NCI-H345 treated with DMSO at 0.1 percent for 48 hours (cell line): ENCODE results near the gene AGAP1.

Experiments
- DNase-seq: peaks from one replicate; lab custom pipeline; 2025; ENCODE audit not compliant: unreplicated experiment; lab: John Stamatoyannopoulos, UW

Gene AGAP1

DNA sequence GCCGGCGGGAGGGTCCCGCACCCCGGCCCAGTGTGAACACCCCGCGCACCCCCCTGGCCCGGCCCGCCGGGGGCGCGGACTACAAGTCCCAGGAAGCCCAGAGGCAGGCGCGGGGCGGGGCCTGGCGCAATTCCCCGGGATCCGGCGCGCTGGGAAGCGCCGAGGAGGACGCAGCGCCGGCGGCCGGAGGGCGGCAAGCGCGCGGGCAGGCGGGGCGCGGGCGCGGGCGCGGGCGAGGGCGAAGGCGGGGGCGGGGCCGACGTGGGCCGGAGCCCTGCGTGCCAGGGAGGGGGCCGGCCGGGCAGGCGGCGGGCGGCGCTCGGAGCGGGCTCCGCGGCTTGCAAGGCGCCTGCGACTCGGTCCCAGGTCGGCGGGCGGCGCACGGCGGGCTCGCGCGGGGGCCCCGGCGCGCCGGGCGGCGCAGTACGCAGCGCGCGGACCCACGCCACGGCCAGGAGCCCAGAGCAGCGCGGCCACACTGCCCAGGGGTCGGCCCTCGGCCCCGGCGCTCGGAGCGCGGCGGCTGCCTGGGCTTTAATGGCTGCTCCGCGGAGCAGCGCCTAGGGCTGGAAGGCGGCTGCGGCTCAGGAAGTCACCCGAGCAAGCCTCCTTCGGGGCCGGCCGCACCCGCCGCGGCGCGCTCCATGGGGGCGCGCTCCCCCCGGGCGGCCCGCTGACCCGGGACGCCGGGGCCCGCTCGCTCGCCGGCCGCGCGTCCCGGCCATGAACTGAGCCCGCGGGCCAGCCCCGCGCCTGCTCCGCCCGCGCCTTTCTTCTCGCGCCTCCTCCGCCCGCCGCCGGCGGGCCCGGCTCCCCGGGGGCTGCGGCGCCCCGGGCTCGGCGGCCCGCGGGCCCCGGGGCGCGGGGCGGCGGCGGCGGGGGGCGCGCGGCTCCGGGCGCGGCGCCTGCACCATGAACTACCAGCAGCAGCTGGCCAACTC is at the start of gene AGAP1:
Gene AGAP1, plus strand, starts transcription at position 269 of the 941 bp plus-strand sequence.
- peak; percentile 50 for DNase-seq

DNA sequence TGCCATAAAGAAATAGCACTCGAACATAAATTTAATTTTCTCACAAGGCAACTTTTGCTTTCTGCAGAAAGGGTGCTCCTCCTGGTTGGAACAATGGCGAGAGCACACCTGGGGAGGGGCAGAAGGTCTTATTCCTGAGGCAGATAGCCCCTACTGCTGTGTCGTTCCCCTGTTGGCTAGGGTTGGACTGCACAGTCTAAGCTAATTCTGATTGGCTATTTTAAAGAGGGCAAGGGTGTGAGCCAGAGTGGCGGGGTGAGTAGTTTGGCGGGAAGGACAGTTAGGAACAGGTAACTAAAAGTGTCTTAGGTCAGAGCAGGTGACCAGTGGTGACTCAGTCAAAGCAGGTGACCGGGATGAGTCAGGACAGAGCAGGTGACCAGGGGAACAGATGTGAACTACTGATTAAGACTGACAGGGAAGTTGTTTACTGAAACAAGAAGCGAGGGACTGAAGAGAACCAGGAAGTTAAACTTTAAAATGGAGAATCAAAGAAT is 49.7 kb upstream of the AGAP1 start:
- no peak for DNase-seq

DNA sequence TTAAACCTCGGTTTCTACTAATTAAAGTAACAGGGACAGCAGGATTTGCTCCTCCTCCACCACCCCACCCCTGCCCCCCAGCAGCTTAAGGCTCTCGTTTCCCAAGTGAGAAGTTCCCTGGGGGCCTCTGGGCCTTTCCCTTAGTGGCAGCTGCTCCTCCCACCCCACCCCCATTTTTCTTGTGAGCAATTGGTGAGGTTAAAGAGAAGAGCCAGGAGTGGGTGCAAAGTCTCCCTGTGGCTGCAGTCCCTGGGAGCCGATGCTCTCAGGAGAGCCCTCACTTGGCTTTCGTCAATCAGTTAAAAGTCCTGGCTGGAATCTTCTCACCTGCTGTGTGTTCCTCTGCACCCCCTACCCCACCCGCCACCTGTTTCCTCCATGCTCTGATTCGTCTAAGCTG is 48.7 kb upstream of the AGAP1 start:
- no peak for DNase-seq

DNA sequence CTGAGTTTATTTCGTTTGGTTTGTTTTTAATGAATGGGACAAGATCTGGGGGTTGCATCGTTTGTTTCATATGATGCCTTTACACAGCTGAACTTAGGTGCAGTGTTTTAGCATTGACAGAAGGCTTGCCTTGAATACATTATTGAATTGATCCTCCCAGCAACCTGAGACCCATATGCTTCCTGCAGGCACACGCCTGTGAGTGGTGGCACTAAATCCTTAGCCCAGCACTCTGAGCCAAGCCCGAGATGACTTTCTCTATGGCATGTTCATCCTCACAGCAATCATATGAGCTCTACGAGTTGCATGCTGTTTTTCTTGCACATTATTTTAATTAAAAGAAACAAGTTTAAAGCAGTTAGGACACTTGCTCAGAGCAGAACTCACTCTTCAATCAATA is 47.8 kb upstream of the AGAP1 start:
- DNase-seq: no peak

DNA sequence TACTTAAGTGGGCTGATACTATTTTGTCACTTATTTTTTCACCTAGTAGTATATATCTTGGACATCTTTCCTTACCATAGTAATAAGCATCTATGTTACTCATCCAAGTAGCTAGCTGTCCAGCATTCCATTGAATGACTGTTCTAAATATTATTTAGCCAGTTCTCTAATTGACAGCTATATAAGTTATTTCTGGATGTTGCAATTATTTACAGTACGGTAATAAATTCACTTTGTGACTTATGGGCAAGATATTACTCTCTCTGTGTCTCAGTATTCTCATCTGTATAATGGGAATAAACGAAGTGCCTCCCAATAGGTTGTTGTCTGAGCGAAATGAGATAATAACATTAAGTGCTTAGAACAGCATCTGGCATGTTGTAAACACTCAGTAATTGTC is 46.6 kb upstream of the AGAP1 start:
- no peak for DNase-seq

DNA sequence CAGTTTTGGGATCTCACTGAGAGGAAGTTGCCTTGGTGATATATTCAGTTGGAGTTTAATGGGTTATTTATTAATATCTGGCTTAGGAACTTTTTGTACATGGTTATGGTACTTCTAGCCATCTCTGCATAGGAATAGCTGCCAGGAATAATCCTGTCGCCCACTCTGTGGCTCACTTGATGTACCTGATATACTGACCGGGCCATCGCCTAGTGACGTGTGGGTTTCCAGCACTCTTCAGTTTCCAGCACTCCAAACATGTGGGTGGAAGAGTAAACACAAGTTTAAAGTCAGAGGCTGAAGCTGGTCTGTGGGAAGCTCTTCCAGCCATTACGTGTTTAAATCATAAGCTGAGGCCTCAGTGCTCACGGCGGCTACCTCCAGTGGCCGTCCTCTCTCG is 44.3 kb upstream of the AGAP1 start:
- DNase-seq: no peak

DNA sequence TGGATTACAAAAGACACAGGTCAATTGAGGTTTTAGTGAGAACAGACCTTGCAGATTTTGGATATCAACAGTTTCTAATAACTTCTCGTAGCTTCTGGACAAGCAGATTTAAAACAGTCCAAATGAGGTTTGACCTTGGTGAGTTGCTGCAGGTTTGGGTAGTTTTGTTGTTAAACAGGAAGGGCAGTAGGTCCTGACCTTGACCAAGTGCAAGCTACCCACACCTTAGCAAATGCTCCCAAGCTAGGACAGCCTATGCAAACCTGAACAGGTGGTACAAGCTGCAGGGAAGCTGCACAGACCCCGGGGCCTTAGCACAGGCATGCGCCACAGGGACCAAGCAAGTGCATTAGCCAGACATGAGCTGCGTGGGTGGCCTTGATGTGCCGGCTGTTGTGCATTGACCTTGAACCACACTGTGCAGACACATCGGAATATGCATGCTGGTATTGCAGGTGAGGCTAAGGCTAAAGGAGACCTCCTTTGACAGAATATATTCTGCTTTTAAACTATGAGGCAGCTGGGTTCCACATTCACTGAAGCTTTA is 40.2 kb upstream of the AGAP1 start:
- DNase-seq: no peak

DNA sequence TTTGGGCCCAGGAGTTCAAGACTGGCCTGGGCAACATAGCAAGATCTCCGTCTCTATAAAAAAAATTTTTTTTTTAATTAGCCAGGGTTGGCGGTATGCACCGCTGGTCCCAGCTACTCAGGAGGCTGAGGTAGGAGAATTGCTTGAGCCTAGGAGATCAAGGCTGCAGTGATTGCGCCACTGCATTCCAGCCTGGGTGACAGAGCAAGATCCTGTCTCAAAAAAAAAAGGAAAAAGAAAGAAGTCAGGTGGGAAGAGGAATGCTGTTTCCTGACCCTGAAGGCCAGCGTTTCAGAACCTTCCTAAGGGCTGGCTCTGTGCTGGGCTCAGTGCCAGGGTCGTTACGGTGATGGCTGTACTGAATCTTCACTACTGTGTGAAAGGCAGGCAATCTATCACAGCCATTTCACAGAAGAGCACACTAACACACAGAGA is 35.0 kb upstream of the AGAP1 start:
- no peak for DNase-seq

DNA sequence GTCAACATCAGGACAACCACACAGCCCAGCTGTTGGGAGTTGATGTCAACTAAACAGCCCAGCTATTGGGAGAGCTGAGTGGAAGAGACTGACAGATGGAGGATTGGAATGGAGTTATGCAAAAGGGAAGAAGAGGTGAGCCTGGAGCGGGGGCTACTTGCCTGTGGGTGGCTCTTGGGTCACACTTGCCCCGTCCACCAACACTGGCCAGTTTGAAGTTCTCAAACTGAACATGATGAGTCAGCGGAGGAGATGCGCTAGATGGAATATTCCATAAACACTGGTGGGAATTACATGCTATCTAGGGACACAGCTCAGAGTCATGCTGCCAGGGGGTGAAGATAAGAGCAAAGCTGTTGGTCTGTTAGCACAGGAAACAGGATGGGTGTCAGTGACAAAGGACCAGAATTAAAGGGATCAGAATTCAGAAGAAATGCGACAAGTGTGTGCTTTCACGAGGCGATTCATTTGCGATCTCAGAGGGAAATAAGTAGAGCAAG is 33.2 kb upstream of the AGAP1 start:
- DNase-seq: no peak

DNA sequence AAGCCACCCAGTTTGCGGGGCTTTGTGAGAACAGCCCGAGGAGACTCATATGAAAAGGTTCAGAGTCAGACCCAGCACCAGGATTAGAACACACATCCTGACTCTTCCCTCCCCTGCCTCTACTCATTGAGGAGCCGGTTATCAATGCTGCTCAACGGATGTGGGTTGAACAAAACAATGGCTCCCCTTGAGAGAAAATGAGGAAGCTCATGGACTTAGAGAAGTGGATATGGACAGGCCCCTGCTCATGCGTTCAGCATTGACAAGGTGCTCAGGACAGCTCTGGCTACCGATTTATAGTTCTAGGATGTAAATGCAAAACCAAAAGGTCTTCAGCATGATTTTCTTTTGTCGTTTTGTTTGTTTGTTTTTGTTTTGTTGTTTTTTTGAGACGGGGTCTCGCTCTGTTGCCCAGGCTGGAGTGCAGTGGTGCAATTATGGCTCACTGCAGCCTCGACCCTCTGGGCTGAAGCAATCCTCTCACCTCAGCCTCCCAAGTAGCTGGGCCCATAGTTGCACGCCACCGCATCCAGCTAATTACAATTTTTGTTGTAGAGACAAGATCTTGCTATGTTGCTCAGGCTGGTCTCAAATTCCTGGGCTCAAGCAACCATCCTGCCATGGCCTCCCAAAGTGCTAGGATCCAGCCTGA is 32.0 kb upstream of the AGAP1 start:
- DNase-seq: no peak

DNA sequence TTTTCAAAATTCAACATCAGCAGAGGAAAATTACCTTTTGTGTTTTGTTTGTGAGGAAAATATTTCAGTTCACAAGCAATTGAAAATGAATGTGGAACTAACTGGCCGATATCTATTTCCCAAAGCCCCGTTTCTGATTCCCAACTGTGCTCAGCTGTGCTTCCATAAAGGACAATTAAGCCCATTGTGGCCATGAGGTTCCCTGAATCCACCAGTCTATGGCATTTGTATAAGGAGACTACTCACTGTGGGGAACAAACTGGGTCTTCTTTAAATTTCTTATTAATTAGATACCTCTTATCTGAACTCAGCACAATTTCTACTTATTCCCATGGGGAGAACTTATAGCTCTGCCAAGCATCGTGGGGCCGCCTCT is 31.4 kb upstream of the AGAP1 start:
- DNase-seq: no peak

DNA sequence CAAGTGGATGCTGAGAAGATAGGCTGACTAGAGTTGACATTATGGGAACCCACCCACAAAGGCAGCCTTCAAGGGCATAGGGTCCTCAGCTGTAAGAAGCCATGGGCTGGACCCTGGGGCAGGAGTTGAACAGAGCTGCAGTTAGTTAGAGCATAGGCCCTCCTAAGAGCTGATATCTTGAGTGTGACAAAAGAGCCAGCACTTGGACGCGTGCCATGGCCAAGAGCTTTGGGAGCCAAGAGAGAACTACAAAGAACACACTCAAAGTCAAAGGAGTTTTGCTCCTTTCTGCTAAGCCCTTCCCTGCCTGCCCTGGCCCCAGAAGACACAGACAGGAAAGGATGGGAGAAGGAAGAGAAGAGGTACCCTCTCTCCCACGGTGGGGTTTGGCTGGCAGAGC is 29.9 kb upstream of the AGAP1 start:
- DNase-seq: no peak

DNA sequence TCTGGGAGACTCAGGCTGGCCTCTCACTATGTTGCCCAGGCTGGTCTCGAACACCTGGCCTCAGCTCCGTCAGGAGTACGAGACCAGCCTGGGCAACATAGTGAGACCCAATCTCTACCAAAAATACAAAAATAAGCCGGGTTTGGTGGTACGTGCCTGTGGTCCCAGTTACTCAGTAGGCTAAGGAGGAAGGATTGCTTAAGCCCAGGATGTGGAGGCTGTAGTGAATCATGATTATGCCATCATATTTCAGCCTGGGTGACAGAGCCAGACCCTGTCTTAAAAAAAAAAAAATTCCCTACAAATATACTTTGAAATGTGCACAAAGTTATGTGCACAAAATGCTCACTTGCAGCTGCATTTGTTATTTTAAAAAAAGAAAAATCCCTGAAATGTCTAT is 26.3 kb upstream of the AGAP1 start:
- no peak for DNase-seq

DNA sequence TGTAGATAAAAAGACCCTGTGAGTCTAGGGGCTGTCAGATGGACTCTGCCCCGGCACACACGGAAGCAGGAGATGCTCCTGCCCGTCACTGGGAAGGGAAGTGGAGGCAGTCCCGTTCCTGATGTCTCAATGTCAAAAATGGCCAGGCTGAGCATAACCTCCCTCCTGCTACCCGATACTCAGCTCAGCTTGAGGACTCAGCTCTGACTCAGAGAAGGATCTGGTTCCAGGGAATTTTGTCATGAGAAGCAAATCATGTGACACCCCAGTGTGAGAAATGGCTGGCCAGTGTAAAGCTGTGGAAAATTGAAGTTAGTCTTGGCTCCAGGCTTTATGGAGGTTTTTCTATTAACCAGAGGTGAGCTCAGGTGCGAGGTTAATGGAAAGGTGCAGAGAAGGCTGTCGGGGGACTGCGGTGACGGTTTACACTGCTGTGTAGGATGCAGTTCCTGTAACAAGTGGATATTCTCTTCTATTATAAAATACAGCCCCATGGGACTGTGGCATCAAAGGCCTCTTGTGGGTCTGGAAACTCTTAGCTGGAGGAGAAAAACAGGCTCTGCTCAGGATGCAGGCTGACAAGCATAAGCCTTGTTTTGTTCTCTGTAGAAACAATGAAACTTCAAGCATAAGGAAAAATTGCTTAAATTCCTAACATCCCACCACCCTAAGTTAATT is 24.7 kb upstream of the AGAP1 start:
- peak; percentile 34 for DNase-seq

DNA sequence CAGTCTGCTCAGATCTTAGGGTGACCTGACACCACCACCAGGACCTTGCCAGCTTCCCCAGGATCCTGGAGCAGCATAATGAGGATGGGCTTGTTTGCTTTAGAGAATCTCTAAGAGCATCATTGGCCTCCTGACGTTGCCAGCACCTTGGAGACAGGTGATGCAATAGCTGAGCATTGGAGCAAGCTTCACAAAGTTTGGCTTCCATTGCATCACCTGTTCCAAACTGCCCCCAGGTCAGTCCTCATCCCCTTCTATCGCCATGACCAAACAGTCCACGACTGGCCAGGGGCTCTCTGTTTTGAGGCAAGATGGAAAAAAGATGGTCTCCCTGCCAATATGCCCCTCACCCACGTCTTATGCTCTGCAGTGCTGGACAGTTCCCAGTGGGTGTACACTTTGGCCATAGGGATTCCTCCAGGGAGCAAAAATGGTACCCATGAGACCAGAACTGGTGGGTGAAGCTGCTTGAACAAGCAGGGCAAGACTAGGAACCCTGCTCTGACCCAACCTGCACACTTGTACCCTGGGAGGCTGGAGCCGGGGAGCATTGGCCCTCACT is 22.6 kb upstream of the AGAP1 start:
- no peak for DNase-seq

DNA sequence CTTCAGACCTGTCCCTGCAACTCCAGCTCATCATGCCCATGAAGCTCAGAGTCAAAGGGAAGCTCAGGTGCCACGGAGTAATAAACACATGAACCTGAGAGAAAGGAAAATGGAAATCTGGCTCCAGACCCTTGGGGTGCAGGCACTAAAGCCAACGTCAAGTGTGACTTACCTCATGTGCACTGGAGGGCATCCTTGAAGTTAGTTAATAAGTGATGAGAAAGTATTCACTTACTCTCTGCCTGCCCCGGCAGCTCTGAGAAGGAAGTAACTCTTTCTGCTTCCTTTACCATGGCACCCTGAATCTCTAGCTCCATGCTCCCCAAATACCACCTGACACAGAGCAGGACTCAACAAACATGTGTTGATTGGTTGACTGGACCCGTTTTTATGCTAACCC is 21.4 kb upstream of the AGAP1 start:
- no peak for DNase-seq

DNA sequence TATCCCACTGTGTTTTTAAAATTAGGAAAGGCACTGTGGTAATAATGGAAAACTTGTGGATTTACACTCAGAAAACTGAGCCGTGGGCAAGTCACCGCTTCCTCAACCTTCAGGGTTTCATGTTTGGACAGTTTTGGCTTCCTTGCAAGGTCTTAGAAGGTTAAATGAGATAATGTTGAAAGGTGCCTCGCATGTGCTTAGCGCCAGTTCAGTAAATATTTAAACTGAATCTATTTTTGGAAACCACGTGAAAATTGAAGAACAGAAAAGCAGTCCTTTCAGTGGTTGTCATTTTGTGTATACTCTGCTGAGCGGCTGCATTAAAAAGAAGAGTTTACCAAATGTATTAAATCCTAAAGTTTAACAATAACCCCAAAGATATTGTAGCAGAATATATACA is 15.2 kb upstream of the AGAP1 start:
- DNase-seq: no peak

DNA sequence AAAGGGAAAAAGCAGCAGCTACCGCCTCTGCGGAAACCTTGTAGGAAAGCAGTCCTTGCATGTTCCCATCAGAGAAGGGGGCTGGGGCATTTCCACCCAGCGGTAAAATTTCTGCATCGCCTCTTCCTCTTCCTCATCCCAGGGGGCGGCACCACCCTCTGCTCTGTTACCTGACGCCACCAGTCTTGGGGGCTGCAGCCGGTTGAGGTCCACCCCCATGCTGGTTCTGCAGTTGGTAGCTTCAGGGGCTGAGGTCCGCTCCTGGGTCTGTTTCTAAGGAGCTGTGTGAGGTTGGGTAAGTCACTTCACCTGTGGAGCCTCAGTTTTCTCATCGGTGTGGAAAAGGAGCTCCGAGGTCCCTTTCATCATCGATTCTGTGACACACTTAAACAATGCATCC is 14.2 kb upstream of the AGAP1 start:
- no peak for DNase-seq

DNA sequence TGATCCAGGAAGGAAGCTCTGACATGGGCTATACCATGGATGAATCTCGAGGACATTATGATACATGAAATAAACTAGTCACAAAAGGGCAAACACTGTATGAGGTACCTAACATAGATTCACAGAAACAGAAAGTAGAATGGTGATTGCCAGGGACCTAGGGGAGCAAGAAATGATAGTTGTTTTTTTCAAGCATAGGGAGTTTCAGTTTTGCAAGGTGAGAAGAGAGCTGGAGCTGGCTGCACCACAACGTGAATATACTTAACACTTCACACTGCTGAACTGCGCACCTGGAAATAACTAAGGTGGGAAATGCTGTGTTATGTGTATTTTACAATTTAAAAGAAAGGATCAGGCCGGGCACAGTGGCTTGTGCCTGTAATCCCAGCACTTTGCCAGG is 13.2 kb upstream of the AGAP1 start:
- no peak for DNase-seq

DNA sequence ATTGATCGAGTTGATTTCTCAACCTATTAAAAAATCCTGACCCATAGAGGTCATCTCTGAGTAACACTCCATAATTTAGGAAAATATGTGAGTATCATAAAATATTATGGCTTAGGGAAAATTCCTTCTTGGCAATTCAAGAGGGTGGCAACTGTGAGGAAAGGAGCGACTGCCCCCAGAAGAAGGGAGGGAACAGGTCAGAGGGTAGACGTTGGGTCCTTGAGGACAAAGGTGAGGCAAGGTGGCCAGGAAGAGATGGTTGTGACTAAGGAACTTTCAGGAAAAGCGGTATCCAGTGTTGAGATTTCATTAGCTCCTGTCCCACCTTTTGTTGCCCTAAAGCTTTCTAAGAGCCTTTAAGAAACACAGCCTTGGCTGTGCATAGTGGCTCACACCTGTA is 10.5 kb upstream of the AGAP1 start:
- no peak for DNase-seq

DNA sequence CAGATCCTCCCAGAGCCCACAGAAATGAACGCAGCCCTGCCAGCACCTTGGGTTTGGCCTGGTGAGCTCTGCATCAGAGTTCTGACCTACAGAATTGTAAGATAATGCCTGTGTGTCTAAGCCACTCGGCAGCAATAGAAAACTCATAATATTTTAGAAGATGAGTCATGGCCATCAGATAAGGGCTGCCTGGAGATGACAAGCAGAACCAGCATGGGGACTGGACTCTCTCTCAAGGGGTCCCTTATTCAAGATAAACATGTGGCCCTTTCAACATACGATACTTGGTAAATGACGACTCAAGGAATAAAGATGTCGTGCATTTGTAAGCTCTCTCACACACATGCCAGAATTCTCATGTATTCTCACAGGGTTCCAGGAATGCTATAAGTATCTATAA is 8.5 kb upstream of the AGAP1 start:
- DNase-seq: no peak
